Measurements from ENCODE around the gene MFRP. TPM values are rescaled to one million over a fixed set of nuclear protein-coding genes. Genes with fewer than 3 reads are reported as not detected.

MFRP gene
- polyA plus RNA-seq, 3 donors, result 0.03 to 0.11 TPM; not detected in 1

- H3K27ac ChIP-seq (ENCODE audit: low read depth, low read length), result no peak overlapping the region
- 81 to 87% (median 84%) methylated on average over 17 of the region's 17 CpGs for WGBS, 3 donors
Measured at GRCh38 chr11:119309953-119310681, 36.4 kb downstream of the MFRP start.

- WGBS, 3 donors, result 90 to 92% (median 92%) methylated on average over 11 of the region's 11 CpGs
- no peak overlapping the region for H3K27ac ChIP-seq (ENCODE audit: low read depth, low read length)
Measured at GRCh38 chr11:119309411-119309810, 37.1 kb downstream of the MFRP start.

- H3K27ac ChIP-seq (ENCODE audit: low read depth, low read length), result no peak overlapping the region
- 65 to 81% (median 76%) methylated on average over 5 of the region's 5 CpGs for WGBS, 3 donors
Measured at GRCh38 chr11:119307974-119308373, 38.5 kb downstream of the MFRP start.

GRCh38 chr11:119307219-119307618 is 39.3 kb downstream of the MFRP start:
- no peak overlapping the region for H3K27ac ChIP-seq (ENCODE audit: low read depth, low read length)
- WGBS, 3 donors, result 40 to 88% (median 85%) methylated on average over 1 of the region's 1 CpG

- WGBS, 3 donors, result 52 to 70% (median 62%) methylated on average over 5 of the region's 5 CpGs
- H3K27ac ChIP-seq (ENCODE audit: low read depth, low read length), result no peak overlapping the region
Measured at GRCh38 chr11:119306373-119306890, 40.1 kb downstream of the MFRP start.

- 80 to 97% (median 82%) methylated on average over 7 of the region's 7 CpGs for WGBS, 3 donors
- no peak overlapping the region for H3K27ac ChIP-seq (ENCODE audit: low read depth, low read length)
Measured at GRCh38 chr11:119305556-119306372, 40.7 kb downstream of the MFRP start.

GRCh38 chr11:119303227-119303718 is 43.2 kb downstream of the MFRP start:
- no peak overlapping the region for H3K27ac ChIP-seq (ENCODE audit: low read depth, low read length)
- 91 to 92% (median 91%) methylated on average over 5 of the region's 5 CpGs for WGBS, 3 donors

- WGBS, 3 donors, result 56 to 82% (median 70%) methylated on average over 3 of the region's 3 CpGs
- no peak overlapping the region for H3K27ac ChIP-seq (ENCODE audit: low read depth, low read length)
Measured at GRCh38 chr11:119300198-119300964, 46.1 kb downstream of the MFRP start.

GRCh38 chr11:119299416-119299815 is 47.1 kb downstream of the MFRP start:
- H3K27ac ChIP-seq (ENCODE audit: low read depth, low read length), result no peak overlapping the region
- WGBS, 3 donors, result 96% methylated on average over 9 of the region's 9 CpGs

- 91 to 95% (median 93%) methylated on average over 2 of the region's 2 CpGs for WGBS, 3 donors
- no peak overlapping the region for H3K27ac ChIP-seq (ENCODE audit: low read depth, low read length)
Measured at GRCh38 chr11:119298726-119299125, 47.8 kb downstream of the MFRP start.

- H3K27ac ChIP-seq (ENCODE audit: low read depth, low read length), result no peak overlapping the region
- WGBS, 3 donors, result 54 to 80% (median 70%) methylated on average over 3 of the region's 3 CpGs
Measured at GRCh38 chr11:119297938-119298337, 48.6 kb downstream of the MFRP start.

GRCh38 chr11:119295178-119295577 is 51.3 kb downstream of the MFRP start:
- no peak overlapping the region for H3K27ac ChIP-seq (ENCODE audit: low read depth, low read length)
- WGBS, 3 donors, result 44 to 63% (median 47%) methylated on average over 3 of the region's 3 CpGs

- no peak overlapping the region for H3K27ac ChIP-seq (ENCODE audit: low read depth, low read length)
- WGBS, 3 donors, result 95 to 99% (median 96%) methylated on average over 3 of the region's 3 CpGs
Measured at GRCh38 chr11:119293461-119293860, 53.0 kb downstream of the MFRP start.

- WGBS, 3 donors, result 98 to 100% (median 98%) methylated on average over 10 of the region's 10 CpGs
- no peak overlapping the region for H3K27ac ChIP-seq (ENCODE audit: low read depth, low read length)
Measured at GRCh38 chr11:119290894-119291497, 55.5 kb downstream of the MFRP start.

Other genes starting within 250 kb of the MFRP start
- gene DPAGT1, start 244.9 kb downstream of the MFRP start, polyA plus RNA-seq, result 10 to 100 TPM; 20.0 to 28.9 (median 24.0) TPM
- gene C2CD2L, start 239.4 kb downstream of the MFRP start, polyA plus RNA-seq, result 1 to 10 TPM; 3.1 to 6.7 (median 5.2) TPM
- gene HINFP, start 225.1 kb downstream of the MFRP start, polyA plus RNA-seq, result 10 to 100 TPM in 1 of 3 donors, 1 to 10 TPM in 2; 9.1 to 15.4 (median 9.7) TPM
- under 1 TPM; 0.01 to 0.34 (median 0.06) TPM for gene ABCG4, start 197.7 kb downstream of the MFRP start, polyA plus RNA-seq
- gene NLRX1, start 178.0 kb downstream of the MFRP start, polyA plus RNA-seq, result 10 to 100 TPM in 2 of 3 donors, 1 to 10 TPM in 1; 7.1 to 15.4 (median 10.3) TPM
- under 1 TPM; 0.17 to 0.27 (median 0.22) TPM for gene NHERF4, start 161.2 kb downstream of the MFRP start, polyA plus RNA-seq
- 1 to 10 TPM; 1.7 to 7.3 (median 5.8) TPM for gene CBL, start 140.4 kb downstream of the MFRP start, polyA plus RNA-seq
- 100 to 1,000 TPM in 2 of 3 donors, 10 to 100 TPM in 1; 45.3 to 517 (median 120) TPM for gene MCAM, start 29.6 kb downstream of the MFRP start, polyA plus RNA-seq
- gene RNF26, start 12.2 kb downstream of the MFRP start, polyA plus RNA-seq, result 10 to 100 TPM in 2 of 3 donors, 1 to 10 TPM in 1; 8.8 to 16.3 (median 11.1) TPM
- gene C1QTNF5, start 5.8 kb downstream of the MFRP start, polyA plus RNA-seq, result 10 to 100 TPM; 13.1 to 45.3 (median 26.5) TPM
- 1 to 10 TPM; 1.6 to 8.8 (median 3.0) TPM for gene USP2, start 35.0 kb upstream of the MFRP start, polyA plus RNA-seq
- 10 to 100 TPM in 2 of 3 donors, 1 to 10 TPM in 1; 6.5 to 90.1 (median 46.9) TPM for gene THY1, start 76.5 kb upstream of the MFRP start, polyA plus RNA-seq

All from adipose tissue (tissue), 3 donors.